GM19023 (cell line): ENCODE results near the gene VWF.
"Not testable (repeated sequence)": the region's sequence is repeated elsewhere in the genome, so short reads cannot be mapped to it uniquely, and the experiment has no call there.

ENCODE experiments used
- ATAC-seq: cut with Tn5 transposase; IDR thresholded peaks from one replicate; pipeline ENCODE4 v1.9.1; 2021; ENCODE audit warnings: mild to moderate bottlenecking, moderate library complexity; ENCODE audit not compliant: unreplicated experiment

Gene VWF

GRCh38 chr12:6010631-6011350 lies 113.7 kb downstream of the VWF start:
- ATAC-seq: not testable (repeated sequence)

GRCh38 chr12:5997260-5997659 lies 127.2 kb downstream of the VWF start:
- no peak for ATAC-seq

GRCh38 chr12:5996459-5996858 lies 128.0 kb downstream of the VWF start:
- no peak for ATAC-seq

GRCh38 chr12:5989621-5990020 lies 134.8 kb downstream of the VWF start:
- no peak for ATAC-seq

GRCh38 chr12:5988659-5989116 lies 135.8 kb downstream of the VWF start:
- ATAC-seq: peak; percentile 73

- ATAC-seq: no peak
Measured at GRCh38 chr12:5988088-5988487, 136.4 kb downstream of the VWF start.

GRCh38 chr12:5987573-5987972 lies 136.9 kb downstream of the VWF start:
- no peak for ATAC-seq

GRCh38 chr12:5985471-5985870 lies 139.0 kb downstream of the VWF start:
- no peak for ATAC-seq

- ATAC-seq: no peak
Measured at GRCh38 chr12:5984873-5985272, 139.6 kb downstream of the VWF start.

- ATAC-seq: no peak
Measured at GRCh38 chr12:5982106-5982505, 142.4 kb downstream of the VWF start.

GRCh38 chr12:5977556-5977955 lies 146.9 kb downstream of the VWF start:
- no peak for ATAC-seq

GRCh38 chr12:5976711-5977110 lies 147.8 kb downstream of the VWF start:
- no peak for ATAC-seq

GRCh38 chr12:5976196-5976595 lies 148.3 kb downstream of the VWF start:
- ATAC-seq: no peak

- no peak for ATAC-seq
Measured at GRCh38 chr12:5973461-5974115, 150.9 kb downstream of the VWF start.

- no peak for ATAC-seq
Measured at GRCh38 chr12:5972387-5972786, 152.1 kb downstream of the VWF start.

- ATAC-seq: no peak
Measured at GRCh38 chr12:5971194-5971850, 153.1 kb downstream of the VWF start.

- no peak for ATAC-seq
Measured at GRCh38 chr12:5969974-5970690, 154.3 kb downstream of the VWF start.

GRCh38 chr12:5969156-5969973 lies 155.1 kb downstream of the VWF start:
- no peak for ATAC-seq

- no peak for ATAC-seq
Measured at GRCh38 chr12:5967645-5968415, 156.6 kb downstream of the VWF start.
